K562 (cell line): Measurements from ENCODE around the gene TP53BP2. TPM values are rescaled to one million over a fixed set of nuclear protein-coding genes. Genes with fewer than 3 reads are reported as not detected.

Source experiments
- ARID3B ChIP-seq: fragments of 250-450 bp; sonication (Bioruptor Pico); IDR thresholded peaks from 2 replicates; pipeline ENCODE4 v1.4.0; 2020; ENCODE audit warnings: borderline replicate concordance
- ATF2 ChIP-seq: sonication (generic); formaldehyde crosslinking; IDR thresholded peaks from 2 replicates; pipeline ENCODE4 v1.8.1; 2022; ENCODE audit warnings: missing genetic modification reagents
- CBX3 ChIP-seq, 2 experiments: IDR thresholded peaks; 1 replicate in 1 of 2; 2 replicates in 1 of 2; pipeline ENCODE4 v1.6.1; 2012; ENCODE audit warnings: inconsistent platforms in 2 of 2, low read length in 2 of 2, borderline replicate concordance in 1 of 2, control low read depth in 1 of 2
- CREB1 ChIP-seq, 2 experiments: sonication (generic) in 1 of 2; formaldehyde crosslinking in 1 of 2; IDR thresholded peaks; 2 replicates each; pipeline versions ENCODE4 v1.6.1 to v1.8.0; 2012 to 2022; ENCODE audit warnings: inconsistent platforms in 1 of 2, mild to moderate bottlenecking in 1 of 2, missing genetic modification reagents in 1 of 2, moderate library complexity in 1 of 2
- DPF2 ChIP-seq: fragments of 450-650 bp; IDR thresholded peaks from 2 replicates; pipeline ENCODE4 v1.6.1; 2016
- EP400 ChIP-seq: fragments of 450-650 bp; IDR thresholded peaks from 2 replicates; pipeline ENCODE4 v1.6.1; 2017; ENCODE audit warnings: antibody characterized with exemption, mild to moderate bottlenecking, moderate library complexity
- HMG20B ChIP-seq: fragments of 250-450 bp; sonication (Bioruptor Pico); IDR thresholded peaks from 2 replicates; pipeline ENCODE4 v1.5.0; 2021; ENCODE audit warnings: mild to moderate bottlenecking
- HNRNPH1 ChIP-seq: fragments of 200-400 bp; formaldehyde crosslinking; optimal IDR thresholded peaks from 2 replicates; pipeline ENCODE3; 2017; ENCODE audit warnings: low read depth, mild to moderate bottlenecking, low read length, moderate library complexity
- HSF4 ChIP-seq: fragments of 250-450 bp; sonication (Bioruptor Pico); IDR thresholded peaks from 2 replicates; pipeline ENCODE4 v2.1.2; 2022; ENCODE audit warnings: mild to moderate bottlenecking, moderate library complexity, borderline replicate concordance
- KDM5B ChIP-seq: fragments of 200-600 bp; sonication (generic); IDR thresholded peaks from 2 replicates; pipeline ENCODE4 v1.6.1; 2012; ENCODE audit warnings: low read depth, mild to moderate bottlenecking, moderate library complexity, low read length, control low read depth, inconsistent platforms; ENCODE audit not compliant: insufficient replicate concordance
- MIER1 ChIP-seq: fragments of 450-650 bp; IDR thresholded peaks from 2 replicates; pipeline ENCODE4 v1.6.1; 2016; ENCODE audit warnings: antibody characterized with exemption, mild to moderate bottlenecking, low read depth
- POLR3G ChIP-seq: IDR thresholded peaks from 2 replicates; pipeline ENCODE4 v1.6.1; 2011; ENCODE audit not compliant: insufficient read length, insufficient replicate concordance; ENCODE audit errors: extremely low read depth
- SPI1 ChIP-seq: IDR thresholded peaks from 2 replicates; pipeline ENCODE4 v1.6.1; 2011; ENCODE audit warnings: low read depth, low read length, control low read depth, borderline replicate concordance
- SRF ChIP-seq, 2 experiments: fragments of 250-450, 450-650 bp in 1 of 2; sonication (Bioruptor Pico) in 1 of 2; sonication (generic) in 1 of 2; formaldehyde crosslinking; IDR thresholded peaks; 2 replicates each; pipeline versions ENCODE4 v1.5.0 to v1.5.1; 2020 to 2022; ENCODE audit warnings: mild to moderate bottlenecking in 1 of 2, missing genetic modification reagents in 1 of 2
- TAF1 ChIP-seq: IDR thresholded peaks from 2 replicates; pipeline ENCODE4 v1.6.1; 2011; ENCODE audit warnings: mild to moderate bottlenecking, low read length, moderate library complexity; ENCODE audit not compliant: insufficient read depth, control insufficient read depth, severe bottlenecking; ENCODE audit errors: extremely low read depth
- TAF9B ChIP-seq: fragments of 450-650 bp; IDR thresholded peaks from 2 replicates; pipeline ENCODE4 v1.6.1; 2018; ENCODE audit warnings: mild to moderate bottlenecking; ENCODE audit not compliant: partially characterized antibody
- ZBTB9 ChIP-seq: fragments of 450-650 bp; formaldehyde crosslinking; IDR thresholded peaks from 2 replicates; pipeline ENCODE4 v1.4.0; 2020; ENCODE audit warnings: mild to moderate bottlenecking, moderate library complexity
- ZFP1 ChIP-seq: fragments of 450-650 bp; formaldehyde crosslinking; IDR thresholded peaks from 2 replicates; pipeline ENCODE4 v1.4.0; 2020; ENCODE audit warnings: mild to moderate bottlenecking, mixed read lengths
- ZFPM2 ChIP-seq: fragments of 250-450 bp; sonication (Bioruptor Pico); IDR thresholded peaks from 2 replicates; pipeline ENCODE4 v1.5.1; 2022; ENCODE audit warnings: mild to moderate bottlenecking
- ZNF140 ChIP-seq: fragments of 250-450 bp; sonication (Bioruptor Pico); IDR thresholded peaks from 2 replicates; pipeline ENCODE4 v1.8.0; 2021; ENCODE audit warnings: moderate library complexity, mild to moderate bottlenecking, inconsistent platforms
- ZNF212 ChIP-seq: fragments of 450-650 bp; formaldehyde crosslinking; IDR thresholded peaks from 2 replicates; pipeline ENCODE4 v1.4.0; 2020; ENCODE audit warnings: mild to moderate bottlenecking
- ZNF280B ChIP-seq: fragments of 250-450 bp; sonication (Bioruptor Pico); IDR thresholded peaks from 2 replicates; pipeline ENCODE4 v1.5.1; 2021; ENCODE audit warnings: mild to moderate bottlenecking
- ZNF316 ChIP-seq: fragments of 450-650 bp; IDR thresholded peaks from 2 replicates; pipeline ENCODE4 v1.6.1; 2016
- ZNF431 ChIP-seq: sonication (generic); formaldehyde crosslinking; IDR thresholded peaks from 2 replicates; pipeline ENCODE4 v1.8.0; 2022; ENCODE audit warnings: mild to moderate bottlenecking, missing genetic modification reagents
- ZNF436 ChIP-seq: fragments of 250-450, 450-650 bp; sonication (Bioruptor Pico); formaldehyde crosslinking; IDR thresholded peaks from 2 replicates; pipeline ENCODE4 v1.7.0; 2020; ENCODE audit warnings: mild to moderate bottlenecking
- polyA plus RNA-seq, 8 experiments: library from polyadenylated mRNA; depleted of rRNA in 4 of 8; stranded (reverse) in 5 of 8; unstranded in 3 of 8; fragments of >200 nt; fragmentation: Nextera tagmentation in 2 of 8; fragmentation: Illumina TruSeq in 1 of 8; extraction: Ambion mirVana in 2 of 8; extraction: Trizol in 1 of 8; gene quantifications; 2 replicates each; pipeline versions ENCODE4 v1.2.1 to v1.2.3, GENCODE V29; 2011 to 2014; ENCODE audit warnings: inconsistent platforms in 1 of 8, missing spikeins in 1 of 8
- total RNA-seq, 7 experiments: library from RNA; depleted of rRNA in 6 of 7; stranded (reverse); fragments of >200 nt in 6 of 7; fragmentation: Illumina TruSeq in 2 of 7; extraction: Trizol in 2 of 7; gene quantifications; 2 replicates each; pipeline versions ENCODE4 v1.2.1 to v1.2.3, GENCODE V29; 2011 to 2021; ENCODE audit warnings: low replicate concordance in 1 of 7

Gene TP53BP2
- total and polyA plus RNA-seq, 9 of the 15 experiments (the other 6 are each of a cell fraction or from before 2014, with no cell fraction given): 17.0 to 69.6 (median 40.1) TPM

- TF ChIP-seq CBX3 (IDR thresholded peaks at IDR 0.05; ENCODE audit: borderline replicate concordance in 1 of 2, low read length in 2 of 2) (peak in 1 of 2 experiments; percentile 63; a peak in 1 of 3 replicates), ZBTB9 (CRISPR knock-in tag) (no peak), ZNF280B (CRISPR knock-in tag) (no peak), HSF4 (no peak), MIER1 (peak; percentile 19; the same call in 1 of the 2 replicates), ARID3B (CRISPR knock-in tag) (no peak), HNRNPH1 (no peak), TAF9B (no peak), CREB1 (IDR thresholded peaks at IDR 0.05) (peak; percentile 27; the same call in 1 of the 2 replicates), CREB1 (CRISPR knock-in tag; IDR thresholded peaks at IDR 0.05) (no peak), KDM5B (no peak), ZNF436 (CRISPR knock-in tag) (no peak), SRF (CRISPR knock-in tag; IDR thresholded peaks at IDR 0.05) (no peak), HMG20B (no peak), ATF2 (no peak), TAF1 (no peak), POLR3G (no peak), ZNF316 (peak; percentile 95), ZFPM2 (CRISPR knock-in tag) (no peak), ZFP1 (CRISPR knock-in tag) (no peak), ZNF140 (no peak), SPI1 (no peak), ZNF212 (no peak), EP400 (no peak), DPF2 (peak; percentile 82), ZNF431 (CRISPR knock-in tag) (no peak)
These were observed 27.3 kb upstream of the TP53BP2 start (continued) for GRCh38 chr1:223873044-223873443.
